GM18508 (cell line): ENCODE results near the gene ATG4D.
"Not testable (repeated sequence)": the region's sequence is repeated elsewhere in the genome, so short reads cannot be mapped to it uniquely, and the experiment has no call there.

Experiments used
- ATAC-seq: cut with Tn5 transposase; IDR thresholded peaks from one replicate; pipeline ENCODE4 v1.9.1; 2021; ENCODE audit warnings: moderate number of reproducible peaks; ENCODE audit not compliant: insufficient read depth, unreplicated experiment

The ATG4D gene

DNA sequence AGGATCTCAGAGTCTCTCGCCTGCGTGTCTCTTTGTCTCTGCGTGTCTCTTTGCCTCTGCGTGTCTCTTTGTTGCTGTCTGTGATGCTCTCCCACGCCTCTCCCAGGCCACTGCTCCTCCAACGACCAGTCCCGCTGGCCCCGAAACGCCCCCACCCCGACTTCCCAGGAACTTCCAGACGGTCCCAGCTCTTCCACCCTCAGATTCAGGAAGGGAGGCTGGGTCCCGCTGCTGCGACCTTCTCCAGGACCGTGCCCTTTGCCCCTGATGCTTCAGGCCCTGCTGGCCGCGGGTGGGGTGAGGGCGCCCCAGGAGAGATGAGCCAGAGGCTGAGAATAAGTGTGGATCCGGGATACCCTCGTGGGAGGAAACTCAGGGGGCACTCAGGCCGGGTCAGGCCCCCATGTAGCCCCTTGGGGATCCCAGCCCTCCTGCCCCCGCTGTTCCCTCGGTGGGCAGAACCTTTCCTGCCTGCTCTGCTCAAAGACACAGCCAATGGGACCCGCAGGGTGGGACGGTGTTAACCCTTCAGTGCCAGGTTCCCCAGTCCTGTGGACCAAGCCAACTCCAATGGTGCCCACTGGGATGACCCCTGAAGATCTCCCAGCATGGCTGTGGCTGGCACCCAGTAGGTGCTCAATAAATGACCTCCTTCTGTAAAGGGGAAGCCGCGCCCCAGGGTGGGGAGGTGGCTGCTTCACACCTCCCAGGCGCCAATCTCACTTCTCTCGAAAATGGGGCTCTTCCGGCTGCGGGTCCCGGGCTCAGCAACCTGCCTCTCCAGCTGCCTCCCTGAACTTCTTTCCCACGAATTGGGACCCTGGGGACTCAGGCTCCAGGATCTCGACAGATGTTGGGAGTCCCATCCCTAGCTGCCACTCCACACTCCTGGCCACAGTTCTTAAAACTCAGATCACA, 25.0 kb upstream of the ATG4D start:
- no peak for ATAC-seq

DNA sequence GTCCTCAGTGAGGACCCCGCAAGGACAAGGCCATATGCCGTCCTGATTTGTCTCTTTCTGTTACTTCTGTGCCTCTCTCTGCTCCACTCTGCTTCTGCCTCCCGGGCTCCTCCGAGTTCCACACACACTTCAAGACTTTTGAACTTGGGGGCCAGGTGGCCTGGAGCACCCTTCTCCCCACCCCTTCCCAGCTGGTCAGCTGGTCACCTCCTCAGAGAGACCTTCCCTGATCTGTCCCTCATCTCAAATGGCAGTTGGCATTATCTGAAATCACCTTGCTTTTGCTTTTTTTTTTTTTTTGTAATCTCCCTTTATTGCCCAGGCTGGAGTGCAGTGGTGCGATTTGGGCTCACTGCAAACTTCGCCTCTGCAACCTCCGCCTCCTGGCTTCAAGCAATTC, 24.3 kb upstream of the ATG4D start:
- ATAC-seq = no peak

GRCh38 chr19:10520652-10521318, 22.9 kb upstream of the ATG4D start:
- ATAC-seq = no peak

- no peak for ATAC-seq
Observed at GRCh38 chr19:10521461-10522171, 22.1 kb upstream of the ATG4D start.

- ATAC-seq = no peak
Observed at GRCh38 chr19:10523135-10523636, 20.5 kb upstream of the ATG4D start.

DNA sequence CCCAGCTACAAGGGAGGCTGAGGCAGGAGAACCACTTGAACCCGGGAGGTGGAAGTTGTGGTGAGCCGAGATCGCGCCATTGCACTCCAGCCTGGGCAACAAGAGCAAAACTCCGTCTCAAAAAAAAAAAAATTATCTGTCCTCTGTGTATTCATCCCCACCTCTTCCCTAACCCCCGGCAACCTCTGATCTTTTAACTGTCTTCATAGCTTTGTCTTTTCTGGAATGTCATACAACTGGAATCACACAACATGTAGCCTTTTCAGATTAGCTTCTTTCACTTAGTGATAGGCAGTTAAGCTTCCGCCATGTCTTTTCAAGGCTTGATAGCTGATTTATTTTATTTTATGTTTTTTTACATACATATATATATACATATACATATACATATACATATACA, 18.1 kb upstream of the ATG4D start:
- ATAC-seq = no peak

- not testable (repeated sequence) for ATAC-seq
Observed at GRCh38 chr19:10526887-10527286, 16.8 kb upstream of the ATG4D start.

GRCh38 chr19:10532457-10532856, 11.2 kb upstream of the ATG4D start:
- ATAC-seq = no peak

DNA sequence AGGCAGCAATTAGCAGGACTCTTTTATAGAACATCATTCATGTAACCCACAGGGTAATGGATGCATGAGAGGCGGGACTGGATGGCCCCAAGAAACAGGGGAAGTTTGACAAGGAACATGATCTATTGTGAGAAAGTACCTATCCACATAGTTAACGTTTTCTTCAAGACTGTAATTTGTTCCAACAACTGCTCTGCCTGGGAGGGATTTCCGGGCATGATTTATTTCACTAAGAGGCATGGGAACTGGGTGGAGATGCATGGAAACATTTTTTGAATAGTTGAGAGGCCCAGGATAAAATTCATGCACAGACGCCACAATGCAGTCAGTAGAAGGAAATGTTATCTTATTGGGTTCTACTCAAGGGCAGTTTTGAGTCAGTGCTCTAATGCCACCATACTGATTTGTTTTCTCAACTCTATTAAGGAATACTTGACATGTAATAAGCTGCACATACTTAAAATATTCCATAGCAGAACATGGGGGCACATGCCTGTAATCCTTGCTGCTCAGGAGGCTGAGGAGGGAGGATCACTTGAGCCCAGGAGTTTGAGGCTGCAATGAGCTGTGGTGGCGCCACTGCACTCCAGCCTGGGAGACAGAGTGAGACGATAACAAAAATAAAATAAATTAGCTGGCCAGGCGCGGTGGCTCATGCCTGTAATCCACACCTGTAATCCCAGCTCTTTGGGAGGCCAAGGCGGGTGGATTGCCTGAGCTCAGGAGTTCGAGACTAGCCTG, 9.9 kb upstream of the ATG4D start:
- ATAC-seq = no peak

GRCh38 chr19:10535613-10536012, 8.1 kb upstream of the ATG4D start:
- no peak for ATAC-seq

- ATAC-seq = no peak
Observed at GRCh38 chr19:10537668-10538067, 6.0 kb upstream of the ATG4D start.

GRCh38 chr19:10538204-10538983, 5.3 kb upstream of the ATG4D start:
- ATAC-seq = no peak

DNA sequence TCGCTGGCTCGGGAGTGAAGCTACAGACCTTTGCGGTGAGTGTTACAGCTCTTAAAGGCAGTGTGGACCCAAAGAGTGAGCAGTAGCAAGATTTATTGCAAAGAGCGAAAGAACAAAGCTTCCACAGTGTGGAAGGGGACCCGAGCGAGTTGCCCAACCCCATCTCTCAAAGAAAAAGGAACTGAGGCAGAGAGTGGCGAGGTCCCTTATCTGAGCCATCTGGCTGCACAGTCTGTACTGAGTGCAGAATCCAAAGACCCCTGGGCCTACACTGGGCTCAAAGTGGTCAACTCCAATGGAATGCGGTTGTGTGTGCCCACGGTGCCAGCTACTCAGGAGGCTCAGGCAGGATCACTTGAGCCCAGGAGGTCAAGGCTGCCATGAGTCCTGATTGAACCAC, 4.7 kb upstream of the ATG4D start:
- ATAC-seq = not testable (repeated sequence)

DNA sequence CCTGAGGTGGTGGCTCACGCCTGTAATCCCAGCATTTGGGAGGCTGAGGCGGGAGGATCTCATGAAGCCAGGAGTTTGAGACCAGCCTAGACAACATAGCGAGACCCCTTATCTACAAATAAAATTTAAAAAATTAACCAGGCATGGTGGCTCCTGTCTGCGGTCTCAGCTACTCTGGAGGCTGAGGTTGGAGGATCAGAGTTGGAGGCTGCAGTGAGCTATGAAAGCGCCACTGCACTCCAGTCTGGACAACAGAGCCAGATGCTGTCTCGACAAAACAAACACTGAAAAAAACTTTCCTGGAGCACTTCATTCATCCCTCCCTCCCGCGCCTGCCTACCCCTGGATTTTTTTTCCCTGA, 665 bp upstream of the ATG4D start:
- no peak for ATAC-seq

- ATAC-seq = no peak
Observed at GRCh38 chr19:10544242-10544752, 593 bp downstream of the ATG4D start.

DNA sequence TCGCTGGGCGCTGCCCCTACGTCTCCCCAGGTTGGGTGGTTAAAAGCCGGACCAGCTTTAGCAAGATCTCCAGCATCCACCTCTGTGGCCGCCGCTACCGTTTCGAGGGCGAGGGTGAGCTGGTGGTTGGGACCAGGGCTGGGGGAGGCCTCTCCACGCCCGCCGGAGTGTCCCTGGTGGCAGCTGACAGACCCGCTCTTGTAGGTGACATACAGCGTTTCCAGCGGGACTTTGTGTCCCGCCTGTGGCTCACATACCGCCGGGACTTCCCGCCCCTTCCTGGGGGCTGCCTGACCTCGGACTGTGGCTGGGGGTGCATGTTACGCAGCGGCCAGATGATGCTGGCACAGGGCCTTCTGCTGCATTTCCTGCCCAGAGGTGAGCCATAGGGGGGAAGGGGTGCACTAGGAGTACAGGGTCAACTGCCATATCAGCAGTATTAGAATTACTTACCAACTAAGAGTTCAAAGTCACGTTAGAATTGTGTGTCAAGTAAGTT, 1.1 kb downstream of the ATG4D start:
- ATAC-seq = no peak

GRCh38 chr19:10546817-10547216, 3.1 kb downstream of the ATG4D start:
- ATAC-seq = no peak

DNA sequence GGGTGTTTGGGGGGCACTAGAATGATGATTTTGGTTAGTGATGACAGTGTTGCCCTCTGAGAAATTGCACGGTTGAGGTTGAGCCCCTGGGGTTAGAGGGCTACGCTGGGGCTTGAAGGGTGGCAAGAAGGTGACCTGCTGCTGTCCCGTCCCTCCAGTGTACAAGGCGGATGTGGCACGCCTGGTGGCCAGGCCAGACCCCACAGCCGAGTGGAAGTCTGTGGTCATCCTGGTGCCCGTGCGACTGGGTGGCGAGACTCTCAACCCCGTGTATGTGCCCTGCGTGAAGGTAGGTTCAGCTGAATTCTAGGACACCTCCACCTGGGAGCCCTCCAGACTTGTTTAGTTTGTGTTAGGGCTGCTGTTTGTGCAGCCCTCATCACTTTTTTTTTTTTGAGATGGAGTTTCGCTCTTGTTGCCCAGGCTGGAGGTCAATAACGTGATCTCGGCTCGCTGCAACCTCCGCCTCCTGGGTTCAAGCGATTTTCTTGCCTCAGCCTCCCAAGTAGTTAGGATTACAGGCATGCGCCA, 5.1 kb downstream of the ATG4D start:
- ATAC-seq = no peak

- no peak for ATAC-seq
Observed at GRCh38 chr19:10549733-10550132, 6.0 kb downstream of the ATG4D start.
